GM18502 (cell line): ENCODE data around the gene SUPT6H.

ENCODE experiments used
- ATAC-seq: cut with Tn5 transposase; IDR thresholded peaks from one replicate; pipeline ENCODE4 v1.9.1; 2021; ENCODE audit warnings: mild to moderate bottlenecking; ENCODE audit not compliant: unreplicated experiment, poor library complexity

The SUPT6H gene

DNA sequence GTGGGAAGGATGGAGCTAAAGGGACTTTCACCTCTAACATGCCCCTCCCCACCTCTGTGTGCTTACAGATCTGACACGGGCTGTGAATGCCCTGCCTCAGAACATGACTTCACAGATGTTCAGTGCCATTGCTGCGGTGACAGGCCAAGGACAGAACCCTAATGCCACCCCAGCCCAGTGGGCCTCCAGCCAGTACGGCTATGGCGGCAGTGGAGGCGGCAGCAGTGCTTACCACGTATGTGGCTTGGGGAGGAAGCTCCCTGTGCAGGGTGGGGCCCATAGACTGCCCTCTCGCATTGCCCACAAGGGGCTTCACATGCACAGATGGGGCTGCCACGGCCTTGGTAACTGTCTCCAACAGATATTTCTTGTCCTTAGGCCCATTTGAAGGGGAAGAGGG lies 38.3 kb downstream of the SUPT6H start:
- no peak for ATAC-seq

DNA sequence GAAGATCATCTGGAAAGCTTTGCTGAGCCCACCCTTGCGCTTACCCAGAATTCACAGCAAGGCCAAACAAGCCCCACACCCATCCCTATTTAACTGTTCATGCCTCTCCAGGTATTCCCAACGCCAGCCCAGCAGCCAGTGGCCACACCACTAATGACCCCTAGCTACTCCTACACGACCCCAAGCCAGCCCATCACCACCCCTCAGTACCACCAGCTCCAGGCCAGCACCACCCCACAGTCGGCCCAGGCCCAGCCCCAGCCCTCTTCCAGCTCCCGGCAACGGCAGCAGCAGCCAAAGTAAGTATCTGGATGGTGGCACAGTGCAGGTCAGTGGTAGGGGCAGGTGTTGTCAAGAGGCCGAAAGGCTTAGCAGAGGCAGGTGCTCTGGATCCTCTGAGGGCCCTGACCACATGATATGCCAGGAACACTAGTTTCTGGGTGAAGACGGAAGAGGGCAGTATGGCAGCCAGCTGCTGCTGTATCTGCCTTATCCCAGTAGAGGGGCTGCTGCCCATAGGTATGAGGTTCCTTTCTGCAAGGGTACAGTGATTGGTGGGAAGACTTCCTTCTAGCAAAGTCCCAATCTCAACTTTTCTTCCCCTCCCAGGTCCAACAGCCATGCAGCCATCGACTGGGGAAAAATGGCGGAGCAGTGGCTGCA lies 39.0 kb downstream of the SUPT6H start:
- ATAC-seq: no peak

DNA sequence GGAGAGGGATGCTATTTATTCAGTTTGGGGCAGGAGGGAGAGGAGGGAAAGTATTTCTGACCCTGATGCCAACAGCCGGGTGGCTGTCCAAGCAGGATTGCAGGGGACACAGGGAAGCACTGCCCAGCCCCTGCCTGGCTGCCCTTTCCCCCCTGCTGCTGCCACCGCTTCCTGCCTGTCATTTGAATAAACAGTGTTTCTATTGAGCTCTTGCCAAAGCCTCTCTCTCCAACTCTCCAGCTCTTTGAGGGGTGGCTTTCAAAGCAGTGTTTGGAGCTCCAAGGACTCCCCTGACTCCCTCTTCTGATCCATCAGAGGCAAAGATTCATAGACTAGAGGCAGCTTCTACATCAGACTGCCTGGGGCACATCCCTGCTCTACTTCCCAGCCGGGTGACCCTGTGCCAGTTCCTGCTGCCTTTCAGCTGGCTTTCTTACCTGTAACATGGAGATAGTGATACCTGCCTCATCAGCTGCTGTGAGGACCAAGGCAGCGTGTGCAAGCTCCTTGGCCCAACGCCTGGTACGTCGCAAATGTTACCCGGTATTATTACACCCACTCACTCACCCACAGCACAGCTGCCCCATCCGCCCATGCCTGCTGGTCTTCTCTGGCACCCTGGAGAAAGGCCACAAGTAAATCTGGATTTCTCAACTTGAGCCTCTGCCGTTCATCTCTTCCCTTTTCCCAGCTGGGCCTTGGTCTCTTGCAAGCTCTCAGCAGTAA lies 40.2 kb downstream of the SUPT6H start:
- no peak for ATAC-seq

- ATAC-seq: no peak
Observed at GRCh38 chr17:28702752-28703150, 40.7 kb downstream of the SUPT6H start.

DNA sequence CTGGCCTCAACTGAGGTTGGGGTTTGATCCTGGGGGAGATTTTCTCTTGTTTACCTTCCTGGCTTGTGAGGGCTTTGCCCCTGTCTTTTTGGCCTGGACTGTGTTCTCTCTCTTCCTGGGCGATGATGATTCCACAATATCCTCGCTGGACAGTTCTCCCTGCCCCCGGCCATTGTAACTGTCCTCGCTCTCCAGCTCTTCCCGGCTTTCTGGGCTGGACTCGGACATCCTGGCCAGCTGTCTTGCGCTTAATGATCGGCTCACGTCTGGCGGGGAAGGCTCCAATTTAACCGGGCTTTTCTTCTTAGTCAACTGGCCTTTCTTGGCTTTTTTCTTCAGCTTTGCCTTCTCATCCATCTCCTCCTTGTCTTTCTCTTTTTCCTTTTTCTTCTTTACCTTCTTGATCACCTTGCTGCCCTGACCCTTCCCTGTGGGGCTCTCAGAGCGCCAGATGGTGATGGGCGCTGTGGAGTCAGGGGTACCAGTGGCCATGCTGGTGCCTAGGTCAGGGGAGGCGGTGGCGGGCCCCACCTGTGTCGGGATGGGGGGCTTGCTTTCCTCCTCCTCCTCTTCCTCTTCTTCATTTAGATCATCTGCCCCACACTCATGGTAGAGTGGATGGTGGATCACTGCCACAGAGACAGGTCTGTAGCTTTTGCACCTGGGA lies 41.7 kb downstream of the SUPT6H start:
- ATAC-seq: no peak

GRCh38 chr17:28704219-28704858 lies 42.3 kb downstream of the SUPT6H start:
- no peak for ATAC-seq

GRCh38 chr17:28705074-28705659 lies 43.2 kb downstream of the SUPT6H start:
- ATAC-seq: no peak

- ATAC-seq: no peak
Observed at GRCh38 chr17:28705728-28706334, 43.8 kb downstream of the SUPT6H start.

DNA sequence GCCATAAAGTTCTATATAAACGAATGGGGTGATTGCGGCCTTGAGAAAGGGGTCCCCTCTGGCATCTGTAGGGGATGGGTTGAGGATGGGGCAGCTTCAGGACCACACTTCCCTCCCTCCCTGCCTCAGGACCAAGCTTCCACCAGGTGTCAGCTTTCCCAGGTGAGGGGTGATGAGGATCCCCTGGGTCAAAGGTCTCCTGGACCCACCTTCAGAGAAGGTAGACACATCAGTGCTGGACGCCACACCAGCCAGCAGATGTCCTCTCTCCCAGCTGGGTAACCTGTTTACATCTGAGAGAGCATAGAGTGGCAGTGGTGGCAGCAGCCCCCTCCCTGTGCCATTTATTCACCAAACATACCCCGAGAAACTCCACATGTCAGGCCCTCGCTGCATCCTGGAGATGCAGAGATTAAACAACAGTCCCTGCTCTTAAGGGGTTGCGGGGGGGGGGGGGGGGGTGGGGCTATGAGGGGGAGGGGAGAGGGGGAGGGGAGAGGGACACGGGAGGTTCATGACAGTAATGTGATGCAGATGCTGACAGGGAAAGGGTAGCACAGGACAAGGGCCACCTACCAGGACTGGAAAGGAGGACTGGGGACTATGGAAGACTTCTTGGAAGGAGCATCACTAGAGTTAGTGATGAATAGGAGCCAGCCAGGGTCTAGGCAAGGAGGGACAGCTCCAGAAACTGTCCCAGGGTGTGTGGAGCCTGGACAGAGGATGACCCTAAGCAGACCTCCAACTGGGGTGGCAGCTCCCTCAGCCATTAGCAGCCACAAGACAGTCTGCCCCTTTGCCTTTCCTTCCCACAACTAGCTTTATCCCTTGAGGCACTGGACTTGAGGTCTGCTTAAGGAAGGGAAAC lies 44.7 kb downstream of the SUPT6H start:
- no peak for ATAC-seq

DNA sequence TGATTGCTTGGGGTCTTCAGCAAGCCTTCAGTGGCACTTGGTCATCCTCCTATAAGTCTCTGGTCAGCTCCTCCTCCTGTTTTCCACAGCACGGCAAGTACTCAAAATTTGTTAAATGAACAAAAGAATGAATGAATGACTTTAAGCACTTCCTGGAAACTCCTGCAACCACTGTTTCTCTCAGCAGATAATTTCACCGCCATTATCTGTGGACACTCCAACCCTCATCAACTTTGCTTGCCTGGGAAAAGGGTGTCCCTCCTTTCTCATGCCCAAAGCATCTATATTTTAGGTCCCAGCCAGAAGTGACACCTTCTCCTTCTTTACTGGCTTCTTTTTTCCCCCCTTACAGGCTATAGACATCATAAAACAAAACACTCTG lies 45.3 kb downstream of the SUPT6H start:
- ATAC-seq: no peak

DNA sequence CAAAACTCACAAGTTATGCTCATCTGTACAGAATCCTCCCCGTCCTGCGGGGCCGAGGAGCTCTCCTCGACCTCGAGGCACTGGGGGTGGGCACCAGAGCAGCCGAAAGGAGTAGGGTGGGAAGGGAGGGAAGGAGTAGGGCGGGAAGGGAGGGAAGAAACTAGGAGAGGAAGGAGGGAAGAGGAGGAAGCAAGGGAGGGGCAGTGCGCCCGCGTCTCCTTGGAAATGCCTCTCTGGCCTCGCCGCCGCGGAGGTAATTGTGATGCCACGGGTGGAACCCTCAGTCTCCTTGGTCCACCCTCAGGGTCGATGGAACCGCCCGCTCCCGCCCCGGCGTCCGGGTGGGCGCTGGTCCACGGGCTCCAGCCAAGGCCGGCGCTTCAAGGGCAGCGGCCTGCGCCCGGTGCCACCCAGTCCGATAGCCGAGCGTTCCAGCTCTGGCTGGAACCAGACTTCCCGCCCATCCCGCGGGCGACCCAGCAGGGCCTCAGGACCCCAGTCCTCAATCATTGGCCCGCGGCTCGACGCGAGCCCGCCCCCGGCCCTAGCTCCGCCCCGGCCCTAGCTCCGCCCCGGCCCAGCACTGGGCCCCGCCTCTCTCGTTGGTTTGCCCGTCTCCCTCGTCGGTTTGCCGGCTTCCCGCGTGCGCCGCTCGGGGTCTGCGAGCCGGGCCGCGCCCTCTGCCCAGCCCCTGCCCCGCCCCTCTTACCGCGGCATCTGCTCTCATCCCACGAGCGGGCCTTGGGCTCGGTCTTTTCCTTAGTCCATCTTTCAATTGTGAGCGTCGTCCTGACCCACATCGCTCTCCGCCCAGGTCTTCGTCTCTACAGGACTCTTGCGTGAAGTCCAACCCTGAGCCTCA lies 49.1 kb downstream of the SUPT6H start:
- ATAC-seq: peak; percentile 79

DNA sequence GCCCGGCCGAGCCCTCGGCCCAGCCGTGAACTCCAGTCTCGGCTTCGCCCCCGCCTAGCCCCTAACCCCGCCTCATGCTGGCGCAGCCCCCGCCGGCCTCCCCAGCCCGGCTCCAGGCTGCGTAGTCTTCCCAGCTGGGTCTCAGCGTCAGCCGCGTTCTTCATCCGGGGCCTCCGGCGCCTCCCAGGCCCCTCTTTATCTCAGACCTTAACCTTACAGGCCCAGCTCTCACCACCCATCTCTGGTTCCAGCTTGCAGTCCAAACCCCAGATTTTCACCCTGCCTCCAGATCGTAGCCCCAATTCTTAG lies 49.7 kb downstream of the SUPT6H start, which contains the start of gene PROCA1:
Gene PROCA1 (minus strand): TSS at position 166 of the 309 bp plus-strand sequence. CDS start 228 bp downstream, outside the sequence.
- ATAC-seq: peak; percentile 27

- peak; percentile 41 for ATAC-seq
Observed at GRCh38 chr17:28712032-28712704, 50.2 kb downstream of the SUPT6H start.

DNA sequence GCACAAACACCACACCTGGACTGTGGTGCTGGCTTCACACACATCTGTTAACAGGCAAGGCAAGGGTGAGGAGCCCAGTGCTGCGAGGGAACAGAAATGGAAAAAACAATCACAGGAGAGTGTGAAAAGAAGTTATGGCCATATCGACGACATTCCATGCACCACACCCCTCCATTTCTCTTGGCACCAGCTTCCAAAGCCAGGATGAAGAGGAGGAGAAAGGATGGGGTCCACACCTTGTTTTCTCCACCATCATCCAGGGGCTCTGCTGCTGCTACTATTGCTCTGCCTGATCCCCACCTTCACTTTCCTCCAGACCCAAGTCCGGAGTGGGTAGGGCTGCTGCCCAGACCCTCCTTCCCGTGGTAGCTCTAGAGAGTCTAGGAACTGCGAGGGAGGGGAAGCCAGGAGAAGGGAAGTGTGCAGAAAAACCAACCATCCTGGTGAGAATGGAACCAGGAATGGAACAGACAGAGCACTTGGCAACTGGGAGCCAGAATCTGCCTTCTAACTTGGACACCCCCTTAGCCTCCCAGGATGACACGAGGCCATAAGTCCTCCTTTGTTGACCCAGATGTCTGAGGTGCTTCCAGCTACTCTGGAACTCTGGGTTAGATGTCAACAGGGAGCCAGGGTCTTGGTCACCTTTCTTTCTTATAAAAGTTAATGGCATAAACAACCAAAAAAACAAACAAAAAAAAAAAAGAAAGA lies 50.9 kb downstream of the SUPT6H start:
- no peak for ATAC-seq

DNA sequence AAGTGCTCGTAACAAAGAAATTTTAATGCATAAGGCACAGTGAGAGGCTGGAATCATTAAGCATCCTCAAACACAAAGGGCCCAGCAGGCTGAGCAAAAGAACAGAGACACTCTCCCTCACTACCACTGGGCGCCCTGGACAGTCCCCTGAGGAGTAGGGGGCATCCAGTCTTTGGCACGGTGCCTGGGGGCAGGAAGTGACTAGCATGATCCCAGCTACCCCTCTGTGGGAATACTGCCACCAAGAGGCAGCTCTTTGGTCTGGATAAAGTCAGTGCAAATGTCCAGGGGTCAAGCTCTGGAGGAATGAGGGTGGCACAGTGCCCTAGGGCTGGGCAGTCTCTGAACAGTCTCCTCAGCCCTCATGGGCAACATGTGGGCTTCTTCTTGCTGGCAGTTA lies 52.3 kb downstream of the SUPT6H start:
- no peak for ATAC-seq

DNA sequence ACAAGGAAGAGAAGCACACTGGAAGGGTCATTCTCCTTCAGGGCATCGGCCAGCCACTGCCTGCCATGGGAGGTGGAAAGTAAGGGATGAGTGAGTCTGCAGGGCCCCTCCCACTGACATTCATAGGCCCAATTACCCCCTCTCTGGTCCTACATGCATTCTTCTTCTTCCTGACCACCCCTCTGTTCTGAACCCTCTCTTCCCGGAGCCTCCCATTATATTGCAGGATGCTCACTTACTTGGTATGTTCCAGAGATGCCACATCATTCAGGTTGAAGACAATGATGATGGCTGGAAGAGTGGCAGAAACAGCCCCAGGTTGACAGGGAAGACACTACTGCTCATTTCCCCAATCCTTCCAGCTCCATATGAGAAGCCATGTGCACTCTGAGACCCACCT lies 53.2 kb downstream of the SUPT6H start:
- ATAC-seq: no peak
